GM19193 (cell line): ENCODE results near the gene FEN1.
A peak's percentile ranks its signal among the peaks of the same experiment; 100 is the strongest.

Experiments used
- POLR2A ChIP-seq: IDR thresholded peaks from 4 replicates; pipeline ENCODE4 v1.6.1; 2011; ENCODE audit not compliant: insufficient read depth, insufficient read length; ENCODE audit errors: extremely low read depth

The FEN1 gene

GRCh38 chr11:61792310-61793082 is at the start of gene FEN1, which contains the start of gene TMEM258:
FEN1 (plus strand) TSS chr11:61792911; CDS start chr11:61795362, 2,451 bp downstream.
TMEM258 (minus strand) TSS chr11:61792599; CDS start chr11:61792558, 41 bp downstream.
- TF ChIP-seq POLR2A, result peak; percentile 95

GRCh38 chr11:61743486-61744095 is 49.1 kb upstream of the FEN1 start:
- no peak for TF ChIP-seq POLR2A

- TF ChIP-seq POLR2A, result no peak
Measured at GRCh38 chr11:61744181-61744580, 48.5 kb upstream of the FEN1 start.

- no peak for TF ChIP-seq POLR2A
Measured at GRCh38 chr11:61744609-61745156, 48.0 kb upstream of the FEN1 start.

- no peak for TF ChIP-seq POLR2A
Measured at GRCh38 chr11:61745781-61746441, 46.8 kb upstream of the FEN1 start.

- TF ChIP-seq POLR2A, result no peak
Measured at GRCh38 chr11:61746442-61747191, 46.1 kb upstream of the FEN1 start.

GRCh38 chr11:61747192-61747966 is 45.3 kb upstream of the FEN1 start:
- TF ChIP-seq POLR2A, result no peak

- TF ChIP-seq POLR2A, result no peak
Measured at GRCh38 chr11:61747967-61748285, 44.8 kb upstream of the FEN1 start.

GRCh38 chr11:61749591-61750217 is 43.0 kb upstream of the FEN1 start:
- no peak for TF ChIP-seq POLR2A

GRCh38 chr11:61750631-61751273 is 42.0 kb upstream of the FEN1 start:
- no peak for TF ChIP-seq POLR2A

- TF ChIP-seq POLR2A, result no peak
Measured at GRCh38 chr11:61751384-61751783, 41.3 kb upstream of the FEN1 start.

GRCh38 chr11:61752117-61752924 is 40.4 kb upstream of the FEN1 start, which contains the start of gene MYRF:
MYRF (plus strand) TSS chr11:61752636; CDS start chr11:61752745, 109 bp downstream.
- TF ChIP-seq POLR2A, result no peak
